PFSK-1 (cell line): ENCODE data around the gene CROCC2.

Experiments used
- FOXP2 ChIP-seq: optimal IDR thresholded peaks from 2 replicates; pipeline ENCODE3; 2011; ENCODE audit warnings: borderline replicate concordance, control low read depth, inconsistent platforms; ENCODE audit not compliant: insufficient read depth; ENCODE audit errors: extremely low read length, extremely low read depth
- POLR2AphosphoS5 ChIP-seq: IDR thresholded peaks from 2 replicates; pipeline ENCODE4 v1.6.1; 2012; ENCODE audit warnings: low read depth, mild to moderate bottlenecking, control low read depth, low read length, moderate library complexity
- SIN3A ChIP-seq: IDR thresholded peaks from 2 replicates; pipeline ENCODE4 v1.6.1; 2012; ENCODE audit warnings: mild to moderate bottlenecking, low read length, moderate library complexity, borderline replicate concordance; ENCODE audit not compliant: insufficient read depth
- TAF1 ChIP-seq: IDR thresholded peaks from 2 replicates; pipeline ENCODE4 v1.6.1; 2012; ENCODE audit warnings: low read length, control low read depth, borderline replicate concordance; ENCODE audit not compliant: insufficient read depth
- TF ChIP-seq, protein P1 (sequence below), 2 experiments: IDR thresholded peaks; 2 replicates each; pipeline versions ENCODE4 v1.6.1 to v1.8.0; 2011 to 2012; ENCODE audit warnings: low read depth in 2 of 2, low read length in 2 of 2, control low read depth in 1 of 2, inconsistent platforms in 1 of 2, mild to moderate bottlenecking in 1 of 2, moderate library complexity in 1 of 2; ENCODE audit not compliant: insufficient read depth in 1 of 2

DNA sequence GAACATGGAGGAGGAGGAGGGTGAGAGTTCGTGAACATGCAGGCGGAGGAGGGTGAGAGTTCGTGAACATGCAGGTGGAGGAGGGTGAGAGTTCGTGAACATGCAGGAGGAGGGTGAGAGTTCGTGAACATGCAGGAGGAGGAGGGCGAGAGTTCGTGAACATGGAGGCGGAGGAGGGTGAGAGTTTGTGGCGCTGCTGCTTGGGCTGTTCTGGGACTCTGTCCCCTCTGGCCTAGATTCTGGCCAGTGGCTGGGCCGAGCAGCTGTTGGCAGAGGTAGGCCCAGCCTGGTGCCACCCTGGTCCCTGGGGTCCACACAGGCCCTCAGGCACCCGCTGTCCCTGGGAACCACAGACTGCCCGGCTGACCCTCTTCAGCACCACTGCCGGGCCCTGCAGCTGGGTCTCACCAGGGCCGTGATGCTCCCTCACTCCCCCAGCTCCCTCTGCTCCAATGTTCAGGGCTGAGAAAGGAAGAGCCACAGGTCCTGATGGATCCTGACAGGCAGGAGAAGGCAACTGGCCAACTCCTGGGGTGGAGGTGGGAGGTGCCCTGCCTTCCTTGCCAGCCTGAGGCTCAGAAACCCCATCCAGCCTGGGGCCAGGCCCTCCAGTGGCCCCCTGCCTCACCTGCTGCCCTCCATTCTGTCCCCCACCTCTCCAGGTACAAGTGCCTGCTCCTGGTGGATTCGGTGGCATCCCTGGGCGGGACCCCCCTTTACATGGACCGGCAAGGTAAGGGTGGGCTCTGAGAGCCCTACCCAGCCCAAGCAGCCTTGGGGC, 33.6 kb upstream of the CROCC2 start:
- TF ChIP-seq, protein P1, sequence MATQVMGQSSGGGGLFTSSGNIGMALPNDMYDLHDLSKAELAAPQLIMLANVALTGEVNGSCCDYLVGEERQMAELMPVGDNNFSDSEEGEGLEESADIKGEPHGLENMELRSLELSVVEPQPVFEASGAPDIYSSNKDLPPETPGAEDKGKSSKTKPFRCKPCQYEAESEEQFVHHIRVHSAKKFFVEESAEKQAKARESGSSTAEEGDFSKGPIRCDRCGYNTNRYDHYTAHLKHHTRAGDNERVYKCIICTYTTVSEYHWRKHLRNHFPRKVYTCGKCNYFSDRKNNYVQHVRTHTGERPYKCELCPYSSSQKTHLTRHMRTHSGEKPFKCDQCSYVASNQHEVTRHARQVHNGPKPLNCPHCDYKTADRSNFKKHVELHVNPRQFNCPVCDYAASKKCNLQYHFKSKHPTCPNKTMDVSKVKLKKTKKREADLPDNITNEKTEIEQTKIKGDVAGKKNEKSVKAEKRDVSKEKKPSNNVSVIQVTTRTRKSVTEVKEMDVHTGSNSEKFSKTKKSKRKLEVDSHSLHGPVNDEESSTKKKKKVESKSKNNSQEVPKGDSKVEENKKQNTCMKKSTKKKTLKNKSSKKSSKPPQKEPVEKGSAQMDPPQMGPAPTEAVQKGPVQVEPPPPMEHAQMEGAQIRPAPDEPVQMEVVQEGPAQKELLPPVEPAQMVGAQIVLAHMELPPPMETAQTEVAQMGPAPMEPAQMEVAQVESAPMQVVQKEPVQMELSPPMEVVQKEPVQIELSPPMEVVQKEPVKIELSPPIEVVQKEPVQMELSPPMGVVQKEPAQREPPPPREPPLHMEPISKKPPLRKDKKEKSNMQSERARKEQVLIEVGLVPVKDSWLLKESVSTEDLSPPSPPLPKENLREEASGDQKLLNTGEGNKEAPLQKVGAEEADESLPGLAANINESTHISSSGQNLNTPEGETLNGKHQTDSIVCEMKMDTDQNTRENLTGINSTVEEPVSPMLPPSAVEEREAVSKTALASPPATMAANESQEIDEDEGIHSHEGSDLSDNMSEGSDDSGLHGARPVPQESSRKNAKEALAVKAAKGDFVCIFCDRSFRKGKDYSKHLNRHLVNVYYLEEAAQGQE (IDR thresholded peaks at IDR 0.05; ENCODE audit: insufficient read depth in 1 of 2, low read depth in 2 of 2, low read length in 2 of 2) = no peak
- TF ChIP-seq SIN3A = no peak
- no peak for TF ChIP-seq POLR2AphosphoS5
- no peak for TF ChIP-seq TAF1
- TF ChIP-seq FOXP2 = no peak
